GM23338 (cell line): ENCODE measurements around the gene POLR2F. TPM values are rescaled to one million over a fixed set of nuclear protein-coding genes. Genes with fewer than 3 reads are reported as not detected.
A peak's percentile ranks its signal among the peaks of the same experiment; 100 is the strongest.

Source experiments
- ATAC-seq: fragments of 200-7000 bp; cut with Tn5 transposase; 3 replicates; pipeline ENCODE4 v1.9.1; 2020
- DNase-seq: peaks from one replicate; pipeline ENCODE4 v3.0.0-alpha.2; 2015; ENCODE audit warnings: low spot score
- H2AFZ ChIP-seq: fragments of 200-600 bp; sonication (generic); 2 replicates; pipeline ENCODE4 v1.8.0; 2016; ENCODE audit warnings: antibody characterized with exemption, mild to moderate bottlenecking, moderate library complexity
- H3F3A ChIP-seq: fragments of 200-600 bp; sonication (generic); replicated peaks from 2 replicates; pipeline ENCODE4 v1.8.0; 2017; ENCODE audit warnings: antibody characterized with exemption, mixed run types, low read depth
- H3K27ac ChIP-seq: fragments of 200-600 bp; sonication (generic); 2 replicates; pipeline ENCODE4 v1.6.1; 2016; ENCODE audit warnings: low read depth
- H3K27me3 ChIP-seq: fragments of 200-600 bp; sonication (generic); 2 replicates; pipeline ENCODE4 v1.8.0; 2016; ENCODE audit warnings: mild to moderate bottlenecking, mixed run types, moderate library complexity; ENCODE audit not compliant: insufficient read depth
- H3K36me3 ChIP-seq: fragments of 200-600 bp; sonication (generic); 2 replicates; pipeline ENCODE4 v1.8.0; 2016; ENCODE audit warnings: mild to moderate bottlenecking; ENCODE audit not compliant: insufficient read depth
- H3K4me1 ChIP-seq: fragments of 200-600 bp; sonication (generic); 2 replicates; pipeline ENCODE4 v1.8.0; 2016; ENCODE audit warnings: mild to moderate bottlenecking, moderate library complexity; ENCODE audit not compliant: insufficient read depth
- H3K4me2 ChIP-seq: fragments of 200-600 bp; sonication (generic); 2 replicates; pipeline ENCODE4 v1.7.1; 2017; ENCODE audit warnings: mixed run types
- H3K4me3 ChIP-seq: fragments of 200-600 bp; sonication (generic); 2 replicates; pipeline ENCODE4 v1.6.1; 2016; ENCODE audit warnings: mixed run types
- H3K79me2 ChIP-seq: fragments of 200-600 bp; sonication (generic); replicated peaks from 2 replicates; pipeline ENCODE4 v1.8.0; 2017; ENCODE audit warnings: mild to moderate bottlenecking; ENCODE audit not compliant: insufficient read depth
- H3K9me2 ChIP-seq: fragments of 200-600 bp; sonication (generic); 2 replicates; pipeline ENCODE4 v1.8.0; 2017; ENCODE audit not compliant: insufficient read depth
- H4K20me1 ChIP-seq: fragments of 200-600 bp; sonication (generic); replicated peaks from 2 replicates; pipeline ENCODE4 v1.8.0; 2017; ENCODE audit warnings: mild to moderate bottlenecking; ENCODE audit not compliant: insufficient read depth
- H3K27ac Mint-ChIP-seq: 2 replicates; pipeline ENCODE4 v1.8.0; 2020; ENCODE audit warnings: inconsistent platforms, mild to moderate bottlenecking, moderate library complexity, mixed read lengths
- H3K27me3 Mint-ChIP-seq: 3 replicates; pipeline ENCODE4 v1.8.0; 2022; ENCODE audit warnings: low read depth, mild to moderate bottlenecking, moderate library complexity, mixed read lengths, inconsistent platforms; ENCODE audit not compliant: insufficient read depth, poor library complexity
- H3K36me3 Mint-ChIP-seq: 3 replicates; pipeline ENCODE4 v1.8.0; 2021; ENCODE audit warnings: low read depth, mild to moderate bottlenecking, inconsistent platforms, moderate library complexity, mixed read lengths
- H3K4me1 Mint-ChIP-seq: 3 replicates; pipeline ENCODE4 v1.8.0; 2020; ENCODE audit warnings: mild to moderate bottlenecking, inconsistent platforms, mixed read lengths
- H3K4me3 Mint-ChIP-seq: 3 replicates; pipeline ENCODE4 v1.8.0; 2021; ENCODE audit warnings: moderate library complexity, mild to moderate bottlenecking, inconsistent platforms, mixed read lengths
- H3K9me3 Mint-ChIP-seq: 3 replicates; pipeline ENCODE4 v1.8.0; 2020; ENCODE audit warnings: moderate library complexity, mild to moderate bottlenecking, inconsistent platforms, mixed read lengths
- CREB1 ChIP-seq: fragments of 250-450 bp; sonication (Bioruptor Pico); IDR thresholded peaks from 2 replicates; pipeline ENCODE4 v1.5.0; 2020; ENCODE audit warnings: low read depth, mild to moderate bottlenecking, moderate library complexity
- EZH2phosphoT487 ChIP-seq: fragments of 200-600 bp; sonication (generic); IDR thresholded peaks from one replicate; pipeline ENCODE4 v1.8.1; 2018; ENCODE audit warnings: antibody characterized with exemption; ENCODE audit not compliant: unreplicated experiment
- JUNB ChIP-seq: IDR thresholded peaks from one replicate; pipeline ENCODE4 v1.6.1; 2016; ENCODE audit warnings: antibody characterized with exemption; ENCODE audit not compliant: unreplicated experiment
- NANOG ChIP-seq: IDR thresholded peaks from 2 replicates; pipeline ENCODE4 v1.6.1; 2016; ENCODE audit warnings: antibody characterized with exemption, borderline replicate concordance
- POLR2AphosphoS5 ChIP-seq: IDR thresholded peaks from 2 replicates; pipeline ENCODE4 v1.6.1; 2016; ENCODE audit warnings: antibody characterized with exemption, low read depth
- REST ChIP-seq: IDR thresholded peaks from one replicate; pipeline ENCODE4 v1.6.1; 2018; ENCODE audit warnings: antibody characterized with exemption; ENCODE audit not compliant: unreplicated experiment
- STAT1 ChIP-seq: IDR thresholded peaks from one replicate; pipeline ENCODE4 v1.6.1; 2016; ENCODE audit warnings: antibody characterized with exemption; ENCODE audit not compliant: unreplicated experiment
- ZNF114 ChIP-seq: fragments of 250-450 bp; sonication (Bioruptor Pico); IDR thresholded peaks from 2 replicates; pipeline ENCODE4 v1.5.0; 2020; ENCODE audit warnings: mild to moderate bottlenecking, moderate library complexity
- ZNF331 ChIP-seq: fragments of 250-450 bp; sonication (Bioruptor Pico); IDR thresholded peaks from 2 replicates; pipeline ENCODE4 v1.5.0; 2020; ENCODE audit warnings: low read depth, mild to moderate bottlenecking, moderate library complexity
- polyA plus RNA-seq: library from polyadenylated mRNA; unstranded; fragments of >200 nt; fragmentation: Nextera tagmentation; extraction: Ambion mirVana; gene quantifications from 2 replicates; pipeline ENCODE4 v1.2.1, GENCODE V29; 2016
- total RNA-seq: library from RNA; depleted of rRNA; stranded (reverse); fragments of >200 nt; shearing (Covaris generic); gene quantifications from 2 replicates; pipeline ENCODE4 v1.2.3, GENCODE V29; 2014
- TF ChIP-seq, protein P1 (sequence below): IDR thresholded peaks from 2 replicates; pipeline ENCODE4 v1.6.1; 2016; ENCODE audit warnings: antibody characterized with exemption

POLR2F gene
- total and polyA plus RNA-seq, 2 experiments from 2014 or later: 144 to 429 TPM

- no peaks in the 10 kb centered on the region for H4K20me1 ChIP-seq
- H3K4me1 Mint-ChIP-seq: peaks cover 22% of the 10 kb centered on the region
- no peak overlapping the region for H3K4me3 ChIP-seq
- H3K36me3 ChIP-seq: no peaks in the 10 kb centered on the region
- H3K27ac Mint-ChIP-seq: no peak overlapping the region
- no peak overlapping the region for H3K4me3 Mint-ChIP-seq
- ATAC-seq: peak; percentile 25
- H3K9me2 ChIP-seq: no peaks in the 10 kb centered on the region
- H3F3A ChIP-seq: no peaks in the 10 kb centered on the region
- no peak for DNase-seq
- no peak overlapping the region for H3K4me2 ChIP-seq
- H2AFZ ChIP-seq: no peak overlapping the region
- no peaks in the 10 kb centered on the region for H3K79me2 ChIP-seq
- no peaks in the 10 kb centered on the region; the same call in 2 of the 3 replicates for H3K36me3 Mint-ChIP-seq
- no peaks in the 10 kb centered on the region for H3K27me3 ChIP-seq
- H3K4me1 ChIP-seq: no peaks in the 10 kb centered on the region
- TF ChIP-seq CREB1 (CRISPR knock-in tag): no peak
- no peaks in the 10 kb centered on the region for H3K9me3 Mint-ChIP-seq
- no peak overlapping the region for H3K27ac ChIP-seq
- peaks cover 12% of the 10 kb centered on the region for H3K27me3 Mint-ChIP-seq
Observed at GRCh38 chr22:37996079-37996478, 42.6 kb downstream of the POLR2F start.

- peaks cover 22% of the 10 kb centered on the region for H3K4me1 Mint-ChIP-seq
- no peaks in the 10 kb centered on the region for H3K36me3 ChIP-seq
- H3K79me2 ChIP-seq: no peaks in the 10 kb centered on the region
- no peak overlapping the region for H3K4me3 Mint-ChIP-seq
- no peak overlapping the region for H3K27ac ChIP-seq
- no peaks in the 10 kb centered on the region for H3K4me1 ChIP-seq
- no peak overlapping the region for H2AFZ ChIP-seq
- no peaks in the 10 kb centered on the region for H3K9me3 Mint-ChIP-seq
- no peaks in the 10 kb centered on the region for H3K9me2 ChIP-seq
- no peak overlapping the region for H3K4me2 ChIP-seq
- H3F3A ChIP-seq: no peaks in the 10 kb centered on the region
- H3K36me3 Mint-ChIP-seq: no peaks in the 10 kb centered on the region; the same call in 2 of the 3 replicates
- no peak for DNase-seq
- peak; percentile 41 for ATAC-seq
- H3K27me3 Mint-ChIP-seq: peaks cover 11% of the 10 kb centered on the region
- no peak overlapping the region for H3K27ac Mint-ChIP-seq
- TF ChIP-seq, protein P1, sequence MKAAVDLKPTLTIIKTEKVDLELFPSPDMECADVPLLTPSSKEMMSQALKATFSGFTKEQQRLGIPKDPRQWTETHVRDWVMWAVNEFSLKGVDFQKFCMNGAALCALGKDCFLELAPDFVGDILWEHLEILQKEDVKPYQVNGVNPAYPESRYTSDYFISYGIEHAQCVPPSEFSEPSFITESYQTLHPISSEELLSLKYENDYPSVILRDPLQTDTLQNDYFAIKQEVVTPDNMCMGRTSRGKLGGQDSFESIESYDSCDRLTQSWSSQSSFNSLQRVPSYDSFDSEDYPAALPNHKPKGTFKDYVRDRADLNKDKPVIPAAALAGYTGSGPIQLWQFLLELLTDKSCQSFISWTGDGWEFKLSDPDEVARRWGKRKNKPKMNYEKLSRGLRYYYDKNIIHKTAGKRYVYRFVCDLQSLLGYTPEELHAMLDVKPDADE: no peak
- TF ChIP-seq ZNF114 (no peak), JUNB (no peak), NANOG (no peak), CREB1 (CRISPR knock-in tag) (no peak)
- no peak overlapping the region for H3K4me3 ChIP-seq
- no peaks in the 10 kb centered on the region for H3K27me3 ChIP-seq
- no peaks in the 10 kb centered on the region for H4K20me1 ChIP-seq
Observed at GRCh38 chr22:37996515-37997246, 43.2 kb downstream of the POLR2F start.

DNA sequence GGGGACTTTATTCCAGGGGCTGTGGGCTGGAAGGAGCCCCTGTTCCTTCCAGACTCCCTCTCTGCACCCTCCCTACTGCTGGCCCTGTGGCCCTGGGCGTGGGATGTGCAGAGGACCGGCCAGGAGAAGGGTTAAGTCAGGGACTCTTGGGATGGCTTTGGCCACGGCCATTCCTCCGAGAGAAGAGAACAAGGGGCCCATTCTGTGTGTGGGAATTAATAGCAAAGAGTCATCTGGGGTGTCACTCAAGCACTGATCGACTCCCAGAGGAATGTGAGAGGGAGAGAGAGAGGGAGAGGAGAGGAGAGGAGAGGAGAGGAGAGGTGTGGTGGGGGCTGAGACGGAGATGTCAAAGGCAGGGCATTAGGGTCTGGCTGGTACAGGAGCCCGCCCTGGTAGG is 45.0 kb downstream of the POLR2F start:
- Histone ChIP-seq H3K27ac (no peak overlapping the region), H3K4me3 (no peak overlapping the region), H3K9me2 (no peaks in the 10 kb centered on the region), H3K4me1 (no peaks in the 10 kb centered on the region), H2AFZ (no peak overlapping the region), H3K27me3 (no peaks in the 10 kb centered on the region), H3F3A (no peaks in the 10 kb centered on the region), H4K20me1 (no peaks in the 10 kb centered on the region), H3K79me2 (no peaks in the 10 kb centered on the region), H3K36me3 (no peaks in the 10 kb centered on the region), H3K4me2 (no peak overlapping the region)
- ATAC-seq (no peak), DNase-seq (no peak)
- Mint-ChIP-seq H3K4me1 (peaks cover 22% of the 10 kb centered on the region), H3K4me3 (no peak overlapping the region), H3K27ac (no peak overlapping the region), H3K27me3 (peaks cover 7% of the 10 kb centered on the region), H3K36me3 (no peaks in the 10 kb centered on the region; the same call in 1 of the 3 replicates), H3K9me3 (no peaks in the 10 kb centered on the region)
- TF ChIP-seq STAT1: no peak
- TF ChIP-seq, protein P1: no peak
- TF ChIP-seq ZNF331 (CRISPR knock-in tag): no peak
- no peak for TF ChIP-seq REST
- no peak for TF ChIP-seq CREB1 (CRISPR knock-in tag)
- no peak for TF ChIP-seq EZH2phosphoT487
- no peak for TF ChIP-seq POLR2AphosphoS5
